ENCODE measurements around the gene HNRNPH1. TPM values are rescaled to one million over a fixed set of nuclear protein-coding genes. Genes with fewer than 3 reads are reported as not detected.

HNRNPH1 gene, protein sequence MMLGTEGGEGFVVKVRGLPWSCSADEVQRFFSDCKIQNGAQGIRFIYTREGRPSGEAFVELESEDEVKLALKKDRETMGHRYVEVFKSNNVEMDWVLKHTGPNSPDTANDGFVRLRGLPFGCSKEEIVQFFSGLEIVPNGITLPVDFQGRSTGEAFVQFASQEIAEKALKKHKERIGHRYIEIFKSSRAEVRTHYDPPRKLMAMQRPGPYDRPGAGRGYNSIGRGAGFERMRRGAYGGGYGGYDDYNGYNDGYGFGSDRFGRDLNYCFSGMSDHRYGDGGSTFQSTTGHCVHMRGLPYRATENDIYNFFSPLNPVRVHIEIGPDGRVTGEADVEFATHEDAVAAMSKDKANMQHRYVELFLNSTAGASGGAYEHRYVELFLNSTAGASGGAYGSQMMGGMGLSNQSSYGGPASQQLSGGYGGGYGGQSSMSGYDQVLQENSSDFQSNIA
- total RNA-seq (2022; extraction: Qiagen RNA extraction), result 471 to 674 TPM (median 491 TPM) in 5 replicates

DNA sequence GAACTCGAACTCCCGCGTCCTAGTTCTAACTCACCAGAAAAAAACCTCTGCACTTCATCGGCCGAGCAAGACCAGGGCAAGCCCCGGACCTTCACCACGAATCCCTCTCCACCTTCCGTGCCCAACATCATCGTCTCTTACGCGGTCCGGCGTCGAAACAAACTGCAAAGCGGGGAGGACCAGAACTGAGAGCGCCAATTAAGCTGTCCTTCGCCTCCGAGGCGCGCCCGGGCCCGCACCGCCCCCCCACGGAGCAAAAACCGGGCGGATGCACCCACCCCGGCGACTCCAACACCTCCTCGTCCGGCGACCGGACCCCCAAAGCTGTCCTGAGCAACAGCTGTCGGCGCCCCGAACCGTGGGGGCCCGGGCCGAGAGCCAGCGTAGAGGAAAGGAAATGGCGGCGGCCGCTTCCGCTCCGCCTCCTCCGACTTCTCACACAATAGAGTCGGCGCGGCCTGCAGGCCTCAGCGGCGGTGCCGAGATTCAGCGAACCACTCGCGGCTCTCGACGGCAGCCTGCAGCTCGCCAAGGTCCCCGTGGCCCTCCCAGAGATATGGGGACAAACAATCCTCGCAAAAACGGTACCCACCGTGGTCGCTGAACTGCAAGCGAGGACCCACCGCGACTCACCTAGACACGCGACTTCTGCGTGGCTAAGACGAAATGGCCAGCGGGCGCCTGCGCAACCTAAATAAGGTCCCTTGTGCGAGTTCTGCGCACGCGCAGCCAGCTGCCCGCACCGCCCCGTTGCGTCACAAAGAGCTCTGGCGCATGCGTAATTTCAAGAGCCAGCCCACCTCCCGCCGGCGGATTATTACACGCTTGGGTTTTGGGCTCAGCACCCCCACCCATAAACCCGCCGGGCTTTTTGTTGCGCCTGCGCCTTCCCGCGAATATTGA, at the start of gene HNRNPH1:
Gene HNRNPH1, minus strand, starts transcription at position 669 of the 903 bp plus-strand sequence. Its CDS starts 538 bp downstream, at position 131.

Other genes starting within 250 kb of the HNRNPH1 start
- 27.6 to 31.2 TPM (median 29.3 TPM) in 5 replicates for gene RUFY1, start 73.1 kb downstream of the HNRNPH1 start, total RNA-seq (2022; extraction: Qiagen RNA extraction)
- gene CBY3, start 57.4 kb upstream of the HNRNPH1 start, total RNA-seq (2022; extraction: Qiagen RNA extraction), result not detected in 5 replicates
- gene CANX, start 75.3 kb upstream of the HNRNPH1 start, total RNA-seq (2022; extraction: Qiagen RNA extraction), result 303 to 414 TPM (median 342 TPM) in 5 replicates
- gene MAML1, start 109.2 kb upstream of the HNRNPH1 start, total RNA-seq (2022; extraction: Qiagen RNA extraction), result 17.3 to 21.0 TPM (median 19.7 TPM) in 5 replicates
- gene LTC4S, start 170.3 kb upstream of the HNRNPH1 start, total RNA-seq (2022; extraction: Qiagen RNA extraction), result 0.25 to 0.36 TPM (median 0.27 TPM) in 3 of 5 replicates, not detected in the others
- gene MGAT4B, start 183.2 kb upstream of the HNRNPH1 start, total RNA-seq (2022; extraction: Qiagen RNA extraction), result 216 to 271 TPM (median 246 TPM) in 5 replicates
- gene SQSTM1, start 197.2 kb upstream of the HNRNPH1 start, total RNA-seq (2022; extraction: Qiagen RNA extraction), result 1,176 to 2,107 TPM (median 1,251 TPM) in 5 replicates
- 15.6 to 23.6 TPM (median 18.6 TPM) in 5 replicates for gene MRNIP, start 235.1 kb upstream of the HNRNPH1 start, total RNA-seq (2022; extraction: Qiagen RNA extraction)

Data from A549 treated with CORT108297 at 1 μM for 4 hours (cell line).